GM18858 (cell line): ENCODE data around the gene MEFV.
"Not testable (repeated sequence)": the region's sequence is repeated elsewhere in the genome, so short reads cannot be mapped to it uniquely, and the experiment has no call there.

Source experiments
- ATAC-seq: cut with Tn5 transposase; IDR thresholded peaks from one replicate; pipeline ENCODE4 v1.9.1; 2021; ENCODE audit not compliant: unreplicated experiment

MEFV gene

DNA sequence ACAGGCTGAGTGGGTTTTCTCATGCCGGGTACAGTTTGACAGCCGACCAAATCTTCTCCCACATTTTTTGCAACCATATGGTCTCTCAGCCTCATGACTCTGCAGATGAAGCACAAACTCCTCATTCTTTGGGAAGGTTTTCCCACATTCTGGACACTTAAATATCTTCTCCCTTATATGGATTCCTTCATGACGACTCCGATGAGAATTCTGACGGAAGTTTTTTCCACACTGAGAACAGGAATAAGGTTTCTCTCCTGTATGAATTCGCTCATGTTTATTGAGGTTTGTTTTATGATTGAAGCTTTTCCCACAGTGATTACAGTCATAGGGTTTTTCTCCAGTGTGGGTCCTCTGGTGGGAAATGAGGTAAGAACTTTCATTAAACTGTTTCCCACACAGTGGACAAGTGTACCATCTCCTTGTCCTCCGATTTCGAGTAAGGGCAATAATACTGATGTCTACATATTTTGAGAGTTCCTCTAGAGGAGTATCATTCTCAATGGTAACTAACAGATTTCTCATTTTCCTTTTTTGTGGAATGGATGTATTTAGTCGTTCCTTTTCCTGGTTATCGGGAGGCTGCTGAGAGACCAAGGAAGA, 32.4 kb downstream of the MEFV start:
- ATAC-seq: no peak

DNA sequence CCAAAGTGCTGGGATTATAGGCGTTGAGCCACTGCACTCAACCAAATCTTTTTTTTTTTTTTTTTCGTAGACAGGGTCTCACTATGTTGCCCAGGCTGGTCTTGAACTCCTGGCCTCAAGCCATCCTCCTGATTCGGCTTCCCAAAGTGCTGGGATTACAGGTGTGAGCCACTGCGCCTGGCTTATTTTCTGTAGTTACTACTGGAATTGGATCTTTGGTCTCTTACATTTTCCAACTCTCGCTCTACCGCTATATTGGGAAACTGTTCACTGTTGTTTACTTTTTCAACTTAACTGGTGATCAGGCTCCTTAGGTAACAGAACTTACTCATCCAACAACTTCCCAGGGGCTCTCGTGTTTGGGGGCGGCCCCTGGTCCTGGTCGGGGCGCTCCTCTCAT, 35.6 kb downstream of the MEFV start:
- ATAC-seq: no peak

DNA sequence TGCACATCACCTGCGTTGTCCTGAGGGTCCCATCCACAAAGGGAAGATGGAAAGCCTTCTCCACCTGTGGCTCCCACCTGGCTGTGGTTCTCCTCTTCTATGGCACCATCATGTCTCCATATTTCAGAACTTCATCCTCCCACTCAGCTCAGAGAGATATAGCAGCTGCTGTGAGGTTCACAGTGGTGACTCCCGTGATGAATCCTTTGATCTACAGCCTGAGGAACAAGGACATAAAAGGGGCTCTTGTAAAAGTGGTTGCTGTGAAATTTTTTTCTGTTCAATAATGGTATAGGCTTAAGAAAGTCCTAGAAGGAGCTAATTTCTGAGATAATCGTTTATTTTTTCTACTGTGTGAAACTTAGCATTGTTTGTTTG, 40.2 kb downstream of the MEFV start:
- no peak for ATAC-seq

DNA sequence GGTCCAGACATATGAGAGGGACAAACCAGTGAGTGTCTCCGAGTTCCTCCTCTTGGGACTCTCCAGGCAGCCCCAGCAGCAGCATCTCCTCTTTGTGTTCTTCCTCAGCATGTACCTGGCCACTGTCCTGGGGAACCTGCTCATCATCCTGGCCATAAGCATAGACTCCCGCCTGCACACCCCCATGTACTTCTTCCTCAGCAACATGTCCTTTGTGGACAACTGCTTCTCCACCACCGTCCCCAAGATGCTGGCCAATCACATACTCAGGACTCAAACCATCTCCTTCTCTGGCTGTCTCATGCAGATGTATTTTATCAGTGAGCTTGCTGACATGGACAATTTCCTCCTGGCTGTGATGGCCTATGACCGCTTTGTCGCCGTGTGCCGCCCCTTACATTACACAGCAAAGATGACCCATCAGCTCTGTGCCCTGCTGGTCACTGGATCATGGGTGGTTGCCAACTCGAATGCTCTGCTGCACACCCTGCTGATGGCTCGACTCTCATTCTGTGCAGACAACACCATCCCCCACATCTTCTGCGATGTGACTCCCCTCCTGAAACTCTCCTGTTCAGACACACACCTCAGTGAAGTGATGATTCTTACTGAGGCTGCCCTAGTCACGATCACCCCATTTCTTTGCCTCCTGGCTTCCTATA, 40.7 kb downstream of the MEFV start:
- no peak for ATAC-seq

DNA sequence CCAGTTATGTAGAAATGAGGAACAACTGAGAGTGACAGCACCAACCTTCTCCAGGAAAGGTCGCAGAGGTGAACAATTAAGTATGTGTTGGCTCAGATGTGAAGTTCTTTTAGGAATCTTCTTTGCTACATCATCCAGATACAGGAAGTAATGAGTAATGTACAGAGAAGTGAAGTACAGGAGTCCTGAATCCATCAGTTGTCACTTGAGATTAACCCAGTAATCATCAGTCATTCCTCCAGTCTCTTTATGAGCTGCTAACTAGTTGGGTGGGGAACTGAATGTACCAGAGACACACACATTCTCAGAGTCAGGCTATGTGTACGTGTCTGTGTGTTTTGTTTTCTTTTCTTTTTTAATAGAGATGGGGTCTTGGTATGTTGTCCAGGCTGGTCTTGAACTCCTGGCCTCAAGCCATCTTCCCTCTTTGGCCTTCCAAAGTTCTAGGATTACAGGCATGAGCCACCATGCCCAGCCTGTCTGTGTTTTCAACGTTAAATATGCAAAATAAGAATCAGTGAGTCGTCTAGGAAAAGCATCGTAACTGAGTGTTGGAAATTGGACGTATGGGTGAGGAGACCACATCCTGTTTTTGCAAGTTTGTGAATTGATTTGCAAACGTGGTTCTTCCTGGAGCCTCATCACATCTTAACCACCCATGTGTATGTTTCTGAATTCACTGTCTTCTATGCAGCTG, 41.4 kb downstream of the MEFV start:
- ATAC-seq: no peak

DNA sequence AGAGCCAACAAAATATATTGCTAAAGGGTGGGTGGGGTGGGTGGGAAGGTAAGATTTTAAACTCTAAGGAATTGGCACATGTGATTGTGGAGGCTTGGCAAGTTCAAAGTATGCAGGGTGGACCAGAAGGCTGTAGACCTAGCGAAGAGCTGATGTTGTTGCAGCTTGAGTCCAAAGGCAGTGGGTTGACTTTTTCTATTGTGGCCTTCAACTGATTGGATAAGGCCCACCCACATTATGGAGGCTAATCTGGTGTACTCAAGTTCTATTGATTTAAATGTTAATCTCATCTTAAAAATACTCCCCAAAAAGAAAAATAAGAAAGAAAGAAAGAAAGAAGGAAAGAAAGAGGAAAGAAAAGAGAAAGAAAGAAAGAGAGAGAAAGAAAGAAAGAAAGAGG, 43.9 kb downstream of the MEFV start:
- no peak for ATAC-seq

DNA sequence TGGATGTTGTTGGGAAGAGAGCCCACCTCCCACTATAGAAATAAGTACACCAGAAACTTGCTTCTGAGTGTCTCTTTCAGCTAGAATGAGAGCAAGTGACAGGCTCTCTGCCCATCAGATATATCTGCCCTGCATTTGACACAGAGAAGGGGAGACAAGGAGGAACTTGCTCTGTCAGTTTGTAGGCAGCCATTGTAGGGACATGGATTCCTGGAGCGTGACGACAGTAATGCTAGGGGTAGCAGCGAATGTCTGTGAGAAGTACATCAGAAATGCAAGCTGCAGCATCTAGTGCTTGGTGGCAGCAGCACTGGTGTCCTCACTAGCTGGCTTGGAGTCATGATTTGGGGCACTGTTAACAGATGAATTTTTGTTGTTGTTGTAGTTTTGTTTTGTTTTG, 44.4 kb downstream of the MEFV start:
- ATAC-seq: no peak

DNA sequence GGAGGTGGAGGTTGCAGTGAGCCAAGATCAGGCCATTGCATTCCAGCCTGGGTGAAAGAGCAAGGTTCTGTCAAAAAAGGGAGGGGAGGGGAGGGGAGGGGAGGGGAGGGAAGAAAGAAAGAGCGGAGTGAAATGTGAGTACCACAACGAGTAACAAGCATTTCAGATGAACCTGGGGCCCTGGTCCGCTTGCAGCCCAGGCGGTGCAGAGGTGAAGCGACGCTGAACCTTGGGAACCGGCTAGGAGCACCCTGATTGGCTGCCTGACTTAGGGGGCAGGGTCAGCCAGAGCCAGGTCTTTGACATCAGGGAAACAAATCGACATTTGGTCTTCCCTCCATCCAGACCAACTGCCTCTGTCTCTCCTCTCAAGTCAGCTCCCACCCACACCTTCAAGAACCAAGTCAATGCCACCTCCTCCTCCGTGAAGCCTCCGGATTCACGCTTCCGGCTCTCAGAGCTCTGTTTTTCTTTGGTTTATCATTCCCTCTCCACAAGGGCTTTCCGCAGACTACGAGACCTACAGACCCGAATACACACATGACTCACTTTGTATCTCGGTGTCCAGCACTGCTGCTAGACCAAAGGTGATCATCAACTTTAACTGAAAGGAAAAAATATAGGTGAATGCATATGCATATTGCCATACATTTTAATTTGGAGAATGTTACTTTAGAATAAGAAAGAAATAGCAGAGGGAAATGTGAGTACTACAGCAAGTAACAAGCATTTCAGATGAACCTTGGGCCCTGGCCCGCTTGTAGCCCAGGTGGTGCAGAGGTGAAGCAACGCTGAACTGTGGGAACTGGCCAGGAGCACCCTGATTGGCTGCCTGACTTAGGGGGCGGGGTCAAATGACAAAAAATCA, 49.1 kb downstream of the MEFV start:
- no peak for ATAC-seq

DNA sequence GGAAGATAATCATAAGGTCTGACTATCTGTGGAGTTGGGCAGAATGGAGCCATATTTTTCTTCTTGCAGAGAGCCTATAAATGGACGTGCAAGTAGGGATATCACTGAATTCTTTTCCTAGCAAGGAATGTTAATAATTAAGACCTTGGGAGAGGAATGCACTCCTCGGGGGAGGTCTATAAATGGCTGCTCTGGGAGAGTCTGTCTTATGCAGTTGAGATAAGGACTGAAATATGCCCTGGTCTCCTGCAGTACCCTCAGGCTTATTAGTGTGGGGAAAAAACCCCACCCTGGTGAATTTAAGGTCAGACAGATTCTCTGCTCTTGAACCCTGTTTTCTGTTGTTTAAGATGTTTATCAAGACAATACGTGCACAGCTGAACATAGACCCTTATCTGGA, 50.5 kb downstream of the MEFV start:
- not testable (repeated sequence) for ATAC-seq

DNA sequence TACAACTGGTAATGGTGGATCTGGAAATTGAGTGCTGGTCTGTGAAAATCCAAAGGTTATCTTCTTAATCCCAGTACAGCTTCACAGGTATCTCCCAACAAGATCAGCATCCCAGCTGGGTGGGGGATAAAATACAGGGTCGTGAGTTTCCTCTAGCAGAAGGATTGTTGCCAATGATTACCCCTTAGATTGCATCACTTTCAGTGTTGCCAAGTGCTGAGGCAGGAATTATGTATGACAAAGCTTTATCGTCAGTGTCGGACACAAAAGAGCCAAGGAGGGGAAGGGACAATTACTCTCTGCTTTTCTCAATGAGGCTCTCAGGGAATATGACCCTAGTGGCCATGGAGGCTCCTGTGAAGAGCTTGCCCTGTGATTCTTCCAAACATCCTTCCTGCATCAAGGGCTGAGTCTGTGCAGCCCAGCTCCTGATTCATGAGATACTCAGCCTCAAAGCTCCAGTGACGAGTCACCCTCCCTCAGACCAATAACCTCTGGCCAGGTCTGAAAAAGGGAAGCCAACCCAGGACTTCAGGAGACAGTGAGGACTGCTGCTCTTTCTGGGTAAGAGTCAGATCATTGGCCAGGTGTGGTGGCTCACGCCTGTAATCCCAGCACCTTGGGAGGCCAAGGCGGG, 53.4 kb downstream of the MEFV start:
- no peak for ATAC-seq

DNA sequence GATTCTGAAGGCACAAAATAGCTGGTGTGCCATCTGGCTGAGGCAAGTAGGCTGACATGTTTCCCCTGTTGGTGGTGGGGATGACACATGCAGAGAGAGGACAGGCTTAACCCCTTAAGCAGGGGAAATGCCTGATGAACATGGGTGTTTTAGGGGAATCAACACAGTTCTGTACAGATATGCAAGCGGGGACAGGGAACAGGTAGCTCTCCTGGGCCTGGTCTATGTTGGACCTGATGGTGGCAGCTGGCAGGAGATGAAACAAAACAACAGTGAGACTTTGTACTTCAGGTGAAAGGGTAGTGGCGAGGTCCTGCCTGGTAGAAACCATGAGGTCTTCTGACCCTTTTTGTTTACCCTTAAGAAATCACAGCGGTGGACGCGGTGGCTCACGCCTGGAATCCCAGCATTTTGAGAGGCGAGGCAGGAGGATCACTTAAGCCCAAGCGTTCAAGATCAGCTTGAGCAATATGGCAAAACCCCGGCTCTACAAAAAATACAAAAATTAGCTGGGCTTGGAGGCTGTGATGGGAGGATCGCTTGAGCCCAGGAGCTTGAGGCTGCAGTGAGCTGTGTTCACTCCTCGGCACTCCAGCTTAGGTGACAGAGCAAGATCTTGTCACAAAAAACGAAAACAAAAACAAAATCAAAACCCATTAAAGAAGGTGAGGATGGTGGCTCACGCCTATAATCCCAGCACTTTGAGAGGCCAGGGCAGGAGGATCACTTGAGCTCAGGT, 57.9 kb downstream of the MEFV start:
- no peak for ATAC-seq

DNA sequence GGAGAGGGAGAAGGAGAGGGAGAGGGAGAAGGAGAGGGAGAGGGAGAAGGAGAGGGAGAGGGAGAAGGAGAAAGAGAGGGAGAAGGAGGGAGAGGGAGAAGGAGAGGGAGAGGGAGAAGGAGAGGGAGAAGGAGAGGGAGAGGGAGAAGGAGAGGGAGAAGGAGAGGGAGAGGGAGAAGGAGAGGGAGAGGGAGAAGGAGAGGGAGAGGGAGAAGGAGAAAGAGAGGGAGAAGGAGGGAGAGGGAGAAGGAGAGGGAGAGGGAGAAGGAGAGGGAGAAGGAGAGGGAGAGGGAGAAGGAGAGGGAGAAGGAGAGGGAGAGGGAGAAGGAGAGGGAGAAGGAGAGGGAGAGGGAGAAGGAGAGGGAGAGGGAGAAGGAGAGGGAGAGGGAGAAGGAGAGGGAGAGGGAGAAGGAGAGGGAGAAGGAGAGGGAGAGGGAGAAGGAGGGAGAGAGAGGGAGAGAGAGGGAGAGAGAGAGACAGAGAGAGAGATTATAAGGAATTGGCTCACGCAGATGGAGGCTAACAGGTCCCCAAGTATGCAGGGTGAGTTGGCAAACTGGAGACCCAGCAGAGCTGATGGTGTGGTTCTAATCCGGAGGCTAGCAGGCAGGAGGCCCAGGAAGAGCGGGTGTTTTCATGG, 58.6 kb downstream of the MEFV start:
- not testable (repeated sequence) for ATAC-seq

DNA sequence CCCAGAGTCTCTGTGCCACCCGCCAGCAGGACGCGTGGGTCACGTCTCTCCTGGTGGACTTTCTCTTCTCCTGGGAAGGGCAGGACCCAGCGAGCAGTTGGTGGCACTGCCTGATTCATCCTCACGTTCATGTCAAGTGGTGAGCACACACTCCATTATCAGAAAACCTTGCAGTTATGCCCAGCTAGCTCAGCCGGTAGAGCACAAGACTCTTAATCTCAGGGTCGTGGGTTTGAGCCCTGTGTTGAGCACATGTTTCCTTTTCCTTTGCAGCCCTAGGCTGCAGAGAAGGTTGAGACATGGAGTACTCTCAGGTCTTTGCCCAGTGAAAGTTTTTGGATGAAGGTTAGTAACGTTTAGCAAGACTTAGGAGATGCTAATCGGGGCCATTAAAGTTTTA, 60.5 kb downstream of the MEFV start:
- ATAC-seq: no peak

DNA sequence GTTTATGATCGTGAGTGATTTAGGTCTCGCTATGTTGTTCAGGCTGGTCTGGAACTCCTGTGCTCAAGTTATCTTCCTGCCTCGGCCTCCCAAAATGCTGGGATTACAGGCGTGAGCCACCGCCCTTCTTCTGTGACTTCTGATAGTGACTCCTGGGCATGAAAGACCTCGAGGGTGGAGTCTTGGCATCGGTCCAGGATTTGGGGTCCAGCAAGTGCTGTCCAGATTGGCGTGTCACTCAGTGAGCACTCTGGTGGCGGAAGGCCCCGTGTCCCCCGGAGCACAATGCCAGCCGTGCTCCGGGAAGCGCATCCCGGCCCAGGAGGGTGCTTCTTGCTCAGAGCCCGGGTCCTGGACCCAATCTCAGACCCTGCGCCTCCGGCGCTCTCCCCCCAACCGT, 61.6 kb downstream of the MEFV start:
- ATAC-seq: no peak

DNA sequence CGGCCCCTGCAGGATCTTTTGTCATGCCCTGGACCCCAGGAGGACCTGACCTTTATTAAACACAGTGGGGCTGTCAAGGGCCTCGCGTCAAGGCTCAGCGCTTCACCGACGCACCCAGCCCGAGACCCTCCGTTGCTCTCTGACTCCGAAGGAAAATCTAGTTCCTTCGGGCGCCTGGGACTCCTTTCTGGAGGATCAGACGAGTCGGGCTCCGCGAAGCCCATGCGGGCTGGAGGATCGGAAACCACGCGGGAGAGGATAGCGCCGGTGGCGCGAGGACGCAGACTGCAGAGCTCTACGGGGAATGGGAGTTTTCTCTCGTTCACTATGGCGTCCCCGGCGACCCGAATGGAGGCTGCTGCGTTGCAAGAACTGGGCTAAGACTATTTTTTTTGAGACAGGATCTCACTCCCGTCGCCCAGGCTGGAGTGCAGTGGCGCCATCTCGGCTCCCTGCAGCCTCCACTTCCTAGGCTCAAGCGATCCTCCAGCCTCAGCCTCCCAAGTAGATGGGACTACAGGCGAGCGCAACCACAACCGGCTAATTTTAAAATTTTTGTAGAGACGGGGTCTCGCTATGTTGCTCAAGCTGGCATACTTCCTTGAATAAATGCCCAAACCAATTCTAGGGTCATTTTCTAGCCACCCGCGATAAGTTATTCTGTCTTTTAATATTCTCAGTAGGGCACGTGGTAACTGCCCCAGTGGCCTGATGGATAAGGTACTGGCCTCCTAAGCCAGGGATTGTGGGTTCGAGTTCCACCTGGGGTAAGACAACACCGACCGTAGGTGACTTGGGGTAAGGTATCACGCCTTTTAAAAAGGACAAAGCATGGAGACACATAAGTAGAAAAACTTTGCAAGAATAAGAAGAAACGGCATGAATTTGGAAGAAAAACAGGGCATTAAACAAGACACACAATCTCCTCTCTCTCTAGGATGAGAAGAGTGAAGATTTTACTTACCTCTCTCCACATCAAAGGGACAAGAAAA, 62.9 kb downstream of the MEFV start:
- no peak for ATAC-seq

DNA sequence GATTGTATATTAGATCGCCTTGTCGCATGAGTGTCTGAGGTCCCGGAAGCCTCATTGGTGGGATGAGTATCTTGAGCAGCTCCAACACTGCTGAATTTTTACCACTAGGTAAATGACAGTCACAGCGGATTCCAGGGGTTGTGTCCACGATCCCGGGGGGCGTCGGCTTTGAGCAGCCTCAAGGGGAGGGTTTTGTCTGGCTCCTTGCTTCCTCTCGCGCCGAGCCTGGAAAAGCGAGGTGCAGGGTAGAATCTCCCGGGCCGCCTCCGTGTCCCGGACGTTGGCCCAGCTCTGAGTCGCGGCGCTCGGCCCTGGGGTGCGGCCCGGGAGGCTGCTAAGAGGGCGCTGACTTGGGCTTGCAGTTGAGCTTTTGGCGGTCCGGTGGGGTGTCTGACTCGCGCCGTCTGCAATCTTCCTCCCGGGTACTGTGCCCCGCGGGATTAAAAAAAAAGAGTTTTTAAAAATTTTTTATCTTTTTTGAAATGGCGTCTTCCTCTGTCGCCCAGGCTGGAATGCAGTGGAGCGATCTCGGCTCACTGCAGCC, 63.9 kb downstream of the MEFV start:
- ATAC-seq: no peak
